CD4-positive, CD25-positive, alpha-beta regulatory T cell (primary cell): Measurements from ENCODE around the gene LAP3. TPM values are rescaled to one million over a fixed set of nuclear protein-coding genes. Genes with fewer than 3 reads are reported as not detected.
A peak's percentile ranks its signal among the peaks of the same experiment; 100 is the strongest.
"Not testable (repeated sequence)": the region's sequence is repeated elsewhere in the genome, so short reads cannot be mapped to it uniquely, and the experiment has no call there.

ENCODE experiments used
- ATAC-seq, 2 donors: fragments of 150-1000 bp; cut with Tn5 transposase; one replicate each; pipeline ENCODE4 v1.10.0; 2021; ENCODE audit warnings: low read depth in 2 of 2, moderate number of reproducible peaks in 2 of 2, moderate library complexity in 1 of 2
- DNase-seq, 3 donors: peaks; one replicate each; pipeline versions ENCODE4 v3.0.0 to v3.0.0-alpha.2; 2012 to 2022; ENCODE audit warnings: mixed read lengths in 1 of 3
- H3K27ac ChIP-seq: one replicate; pipeline ENCODE4 v1.7.0; 2013; ENCODE audit warnings: mild to moderate bottlenecking, low read length; ENCODE audit not compliant: insufficient read depth, poor library complexity, severe bottlenecking
- H3K27me3 ChIP-seq: one replicate; pipeline ENCODE4 v1.7.0; 2013; ENCODE audit warnings: low read length; ENCODE audit not compliant: control insufficient read depth, insufficient read depth
- H3K36me3 ChIP-seq: one replicate; pipeline ENCODE4 v1.7.0; 2013; ENCODE audit warnings: mild to moderate bottlenecking, low read length, moderate library complexity; ENCODE audit not compliant: control insufficient read depth, insufficient read depth
- H3K4me1 ChIP-seq: 2 replicates; pipeline ENCODE4 v1.7.0; 2013; ENCODE audit warnings: mild to moderate bottlenecking, low read length; ENCODE audit not compliant: insufficient read depth, control insufficient read depth, poor library complexity, severe bottlenecking
- H3K4me3 ChIP-seq: one replicate; pipeline ENCODE4 v1.7.0; 2013; ENCODE audit warnings: low read depth, mild to moderate bottlenecking, low read length, moderate library complexity
- H3K9me3 ChIP-seq, 2 experiments: 1 replicate in 1 of 2; 2 replicates in 1 of 2; pipeline ENCODE4 v1.7.0; 2013; ENCODE audit warnings: low read length in 2 of 2, mild to moderate bottlenecking in 1 of 2, moderate library complexity in 1 of 2; ENCODE audit not compliant: control insufficient read depth in 2 of 2
- H3K27ac Mint-ChIP-seq, 3 donors: one replicate each; pipeline ENCODE4 v1.8.0; 2020 to 2022; ENCODE audit warnings: mild to moderate bottlenecking in 3 of 3, mixed read lengths in 3 of 3, moderate library complexity in 2 of 3
- H3K27me3 Mint-ChIP-seq: one replicate; pipeline ENCODE4 v1.8.0; 2022; ENCODE audit warnings: mild to moderate bottlenecking, mixed read lengths
- H3K36me3 Mint-ChIP-seq: one replicate; pipeline ENCODE4 v1.8.0; 2020; ENCODE audit warnings: mixed read lengths
- H3K4me1 Mint-ChIP-seq, 4 donors: one replicate each; pipeline ENCODE4 v1.8.0; 2020 to 2022; ENCODE audit warnings: mixed read lengths in 4 of 4, mild to moderate bottlenecking in 1 of 4
- H3K4me3 Mint-ChIP-seq, 4 donors: one replicate each; pipeline ENCODE4 v1.8.0; 2020 to 2022; ENCODE audit warnings: mild to moderate bottlenecking in 4 of 4, mixed read lengths in 4 of 4, moderate library complexity in 3 of 4
- H3K9me3 Mint-ChIP-seq, 7 donors: one replicate each; pipeline ENCODE4 v1.8.0; 2020 to 2022; ENCODE audit warnings: mixed read lengths in 7 of 7, mild to moderate bottlenecking in 3 of 7, moderate library complexity in 2 of 7
- polyA plus RNA-seq, 4 donors: library from polyadenylated mRNA; unstranded; fragments of 300-500 nt; fragmentation: Illumina TruSeq; gene quantifications; one replicate each; pipeline ENCODE4 v1.2.3, GENCODE V29; 2021
- total RNA-seq: library from RNA; stranded (reverse); gene quantifications from one replicate; pipeline ENCODE4 v1.2.3, GENCODE V29; 2022

LAP3 gene
- total RNA-seq = 65.4 TPM
- polyA plus RNA-seq = 10 to 100 TPM; 50.9 to 68.5 (median 62.8) TPM

DNA sequence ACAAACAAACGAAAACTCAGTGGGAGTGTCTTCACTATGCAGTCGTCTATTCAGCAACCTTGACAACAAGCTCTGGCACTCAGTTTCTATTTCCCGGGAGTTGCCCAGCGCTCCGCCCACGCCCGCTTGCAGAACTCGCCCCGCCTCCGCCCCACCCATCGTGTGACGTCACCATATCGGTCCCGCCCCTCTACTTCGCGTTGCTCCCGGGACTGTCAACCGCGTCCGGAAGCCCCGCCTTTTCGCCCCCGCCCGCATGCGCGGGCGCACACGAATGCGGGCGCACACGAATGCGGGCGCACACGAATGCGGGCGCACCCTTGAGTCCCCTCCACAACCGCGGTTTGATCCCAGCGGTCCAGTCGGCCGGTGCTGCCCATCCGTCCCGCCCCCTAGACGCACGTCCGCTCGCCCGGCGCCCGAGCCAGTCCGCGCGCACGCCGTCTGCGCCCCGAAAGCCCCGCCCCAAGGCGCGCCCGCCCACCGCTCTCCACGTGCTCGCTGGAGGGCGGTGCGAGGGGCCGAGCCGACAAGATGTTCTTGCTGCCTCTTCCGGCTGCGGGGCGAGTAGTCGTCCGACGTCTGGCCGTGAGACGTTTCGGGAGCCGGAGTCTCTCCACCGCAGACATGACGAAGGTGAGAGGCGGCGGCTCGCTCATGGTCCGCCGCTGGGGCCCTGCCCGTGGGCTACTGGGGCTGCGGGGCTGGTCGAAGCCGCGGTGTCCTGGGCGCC is at the start of gene LAP3:
Gene LAP3 (plus strand): TSS at position 267 of the 733 bp plus-strand sequence. CDS start 268 bp downstream, at position 535.
- Histone ChIP-seq H3K36me3 (peaks cover 7% of the 10 kb centered on the region), H3K4me3 (peak within 1 kb of the TSS; percentile 94), H3K4me1 (peaks cover 23% of the 10 kb centered on the region), H3K27ac (peak within 1 kb of the TSS; percentile 97), H3K9me3 (no peaks in the 10 kb centered on the region), H3K27me3 (no peaks in the 10 kb centered on the region)
- Mint-ChIP-seq H3K27ac (peak within 1 kb of the TSS; percentile 96 to 100 (median 98)), H3K4me3 (peak within 1 kb of the TSS; percentile 91 to 99 (median 94)), H3K4me1 (peaks cover 5 to 30% (median 23%) of the 10 kb centered on the region in 4 donors), H3K9me3 (no peaks in the 10 kb centered on the region), H3K27me3 (peaks cover 6% of the 10 kb centered on the region), H3K36me3 (peaks cover 12% of the 10 kb centered on the region)
- DNase-seq (peak; percentile 97 to 98 (median 98)), ATAC-seq (peak; percentile 88 to 89)

DNA sequence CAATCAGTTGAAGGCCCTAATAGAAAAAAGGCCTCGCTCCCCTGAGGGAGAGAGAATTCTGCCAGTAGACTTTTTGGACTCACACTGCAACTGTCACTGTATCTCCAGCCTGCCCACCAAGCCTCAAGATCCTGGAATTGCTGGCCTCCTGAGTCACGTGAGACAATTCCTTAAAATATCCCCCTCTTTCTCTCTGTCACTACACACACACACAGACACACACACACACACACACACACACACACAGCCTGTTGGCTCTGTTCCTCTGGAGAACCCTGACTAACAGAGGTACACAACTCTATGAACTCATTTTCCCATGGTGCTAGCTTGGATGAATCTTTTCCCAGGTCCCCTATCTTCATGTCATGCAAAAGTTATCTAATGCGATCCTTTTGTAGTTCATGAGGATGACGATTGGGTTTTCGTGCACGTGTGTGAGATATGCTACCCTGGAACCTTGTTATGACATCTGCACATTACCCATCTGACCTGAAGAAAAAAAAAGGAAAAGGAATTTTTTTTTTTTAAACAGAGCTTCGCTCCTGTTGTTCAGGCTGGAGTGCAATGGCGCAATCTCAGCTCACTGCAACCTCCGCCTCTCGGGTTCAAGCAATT is 48.3 kb upstream of the LAP3 start:
- no peak overlapping the region for H3K27ac Mint-ChIP-seq

DNA sequence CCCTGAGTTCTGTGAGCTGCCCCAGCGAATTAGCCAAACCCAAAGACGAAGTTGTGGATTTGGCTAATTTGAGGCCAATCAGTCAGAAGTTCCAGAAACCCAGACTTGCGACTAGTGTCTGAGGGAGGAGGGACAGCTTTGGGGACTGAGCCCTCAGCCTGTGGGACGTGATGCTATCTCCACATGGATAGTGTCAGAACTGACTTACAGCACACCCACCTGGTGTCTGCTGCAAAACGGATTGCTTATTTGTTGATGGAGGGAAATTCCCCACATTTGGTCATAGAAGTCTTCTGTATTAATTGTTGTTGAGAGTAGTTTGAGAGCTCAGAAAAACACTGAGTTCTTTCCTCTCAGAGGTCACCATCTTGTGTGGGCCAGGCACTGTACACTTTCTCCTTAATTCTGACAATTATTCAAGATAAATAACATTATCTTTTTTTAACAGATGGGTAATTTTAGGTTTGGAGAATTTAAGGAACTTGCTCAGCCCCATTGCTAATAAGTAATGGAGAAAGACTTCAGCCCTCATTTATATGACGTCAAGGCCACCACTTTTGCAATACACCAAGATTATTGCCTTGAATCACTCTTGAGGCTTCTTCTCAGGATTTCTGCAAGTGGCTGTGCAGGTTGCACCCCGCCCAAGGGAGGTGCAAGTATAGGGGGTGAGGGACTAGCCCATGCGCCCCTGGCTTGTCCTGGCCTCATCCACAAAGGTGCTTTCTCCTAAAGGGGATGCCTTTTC is 45.3 kb upstream of the LAP3 start:
- no peak overlapping the region for H3K4me3 Mint-ChIP-seq

More for the DNA sequence above, 48.3 kb upstream of the LAP3 start:
- H3K9me3 ChIP-seq = no peaks in the 10 kb centered on the region
- no peak overlapping the region for H3K27ac ChIP-seq
- no peak for DNase-seq
- Mint-ChIP-seq H3K36me3 (no peaks in the 10 kb centered on the region), H3K4me3 (no peak overlapping the region), H3K9me3 (no peaks in the 10 kb centered on the region), H3K4me1 (no peaks in the 10 kb centered on the region), H3K27me3 (peaks cover 29% of the 10 kb centered on the region)
- no peaks in the 10 kb centered on the region for H3K4me1 ChIP-seq
- H3K36me3 ChIP-seq = no peaks in the 10 kb centered on the region
- H3K27me3 ChIP-seq = peaks cover 5% of the 10 kb centered on the region
- ATAC-seq = no peak
- H3K4me3 ChIP-seq = no peak overlapping the region

DNA sequence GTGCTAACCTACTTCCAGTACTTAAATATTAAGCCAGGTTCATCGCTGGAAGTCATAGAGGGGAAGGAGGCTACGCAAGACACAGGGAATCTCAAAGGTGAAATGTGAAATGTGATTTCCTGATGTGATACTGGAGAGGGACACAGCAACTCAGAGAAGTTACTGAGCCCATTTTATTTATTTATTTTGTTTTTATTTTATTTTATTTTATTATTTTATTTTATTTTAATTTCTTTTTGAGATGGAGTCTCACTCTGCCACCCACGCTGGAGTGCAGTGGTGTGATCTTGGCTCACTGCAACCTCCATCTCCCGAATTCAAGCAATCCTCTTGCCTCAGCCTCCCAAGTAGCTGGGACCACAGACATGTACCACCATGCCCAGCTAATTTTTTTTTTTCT is 42.3 kb upstream of the LAP3 start:
- H3K9me3 Mint-ChIP-seq = no peaks in the 10 kb centered on the region
- DNase-seq (no peak), ATAC-seq (no peak)
- H3K4me1 ChIP-seq = no peaks in the 10 kb centered on the region
- no peaks in the 10 kb centered on the region for H3K36me3 ChIP-seq
- H3K4me1 Mint-ChIP-seq = peaks cover 0 to 4% (median 2%) of the 10 kb centered on the region in 4 donors
- no peak overlapping the region for H3K4me3 Mint-ChIP-seq
- peaks cover 3% of the 10 kb centered on the region for H3K27me3 ChIP-seq
- no peak overlapping the region for H3K27ac Mint-ChIP-seq
- peaks cover 25% of the 10 kb centered on the region for H3K27me3 Mint-ChIP-seq
- no peaks in the 10 kb centered on the region for H3K36me3 Mint-ChIP-seq
- no peak overlapping the region for H3K27ac ChIP-seq
- H3K4me3 ChIP-seq = no peak overlapping the region
- no peaks in the 10 kb centered on the region for H3K9me3 ChIP-seq

More for the DNA sequence above, 45.3 kb upstream of the LAP3 start:
- H3K9me3 Mint-ChIP-seq = no peaks in the 10 kb centered on the region
- H3K27ac Mint-ChIP-seq = no peak overlapping the region
- DNase-seq (no peak), ATAC-seq (no peak)
- Histone ChIP-seq H3K27ac (no peak overlapping the region), H3K4me3 (no peak overlapping the region), H3K27me3 (peaks cover 5% of the 10 kb centered on the region), H3K9me3 (no peaks in the 10 kb centered on the region), H3K4me1 (no peaks in the 10 kb centered on the region), H3K36me3 (no peaks in the 10 kb centered on the region)
- H3K4me1 Mint-ChIP-seq = peaks cover 0 to 4% (median 2%) of the 10 kb centered on the region in 4 donors
- H3K36me3 Mint-ChIP-seq = no peaks in the 10 kb centered on the region
- peaks cover 24% of the 10 kb centered on the region for H3K27me3 Mint-ChIP-seq

DNA sequence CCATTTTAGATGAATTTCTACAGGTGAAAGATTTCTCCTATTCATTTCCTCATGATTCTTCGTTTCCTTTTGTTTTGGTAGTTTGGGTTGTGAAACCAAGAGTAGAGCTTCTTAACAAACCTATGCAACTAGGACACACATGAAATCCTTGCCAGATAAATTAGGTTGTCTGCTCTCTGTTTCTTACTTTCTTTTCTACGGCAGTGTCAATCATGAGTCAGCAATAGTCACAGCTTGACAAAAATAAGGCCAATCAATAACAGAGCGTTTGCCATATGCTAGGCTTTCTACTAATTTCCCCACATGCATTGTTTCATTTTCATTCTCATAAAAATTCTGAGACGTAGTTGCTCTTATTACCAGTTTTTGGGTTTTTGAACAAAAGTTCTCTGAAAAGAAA is 41.8 kb upstream of the LAP3 start:
- Mint-ChIP-seq H3K36me3 (no peaks in the 10 kb centered on the region), H3K27ac (no peak overlapping the region), H3K27me3 (peaks cover 29% of the 10 kb centered on the region), H3K4me1 (peaks cover 0 to 4% (median 2%) of the 10 kb centered on the region in 4 donors), H3K4me3 (no peak overlapping the region), H3K9me3 (no peaks in the 10 kb centered on the region)
- H3K27me3 ChIP-seq = peaks cover 3% of the 10 kb centered on the region
- no peaks in the 10 kb centered on the region for H3K4me1 ChIP-seq
- DNase-seq (peak in 1 of 3 donors; percentile 29), ATAC-seq (no peak)
- no peaks in the 10 kb centered on the region for H3K9me3 ChIP-seq
- H3K36me3 ChIP-seq = no peaks in the 10 kb centered on the region
- H3K27ac ChIP-seq = no peak overlapping the region
- no peak overlapping the region for H3K4me3 ChIP-seq

DNA sequence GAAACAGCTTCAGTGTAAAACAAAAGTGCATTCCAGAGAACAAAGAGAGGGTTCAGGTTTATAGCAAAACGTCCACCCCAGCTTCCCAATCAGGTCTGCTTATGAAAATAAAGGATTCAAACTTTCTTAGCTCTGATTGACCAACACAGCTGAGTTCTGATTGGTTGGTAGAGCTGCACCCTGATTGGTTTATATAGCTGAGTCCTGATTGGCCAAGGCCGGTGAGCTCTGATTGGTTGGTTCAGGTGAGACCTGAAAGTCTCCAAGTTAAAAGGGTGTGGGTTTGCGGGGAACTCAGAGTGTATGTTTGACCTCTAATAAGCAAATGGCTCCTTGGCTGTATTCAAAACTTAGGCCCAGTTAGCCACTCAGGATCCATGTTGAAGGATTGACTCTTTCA is 41.1 kb upstream of the LAP3 start:
- no peaks in the 10 kb centered on the region for H3K36me3 Mint-ChIP-seq
- Histone ChIP-seq H3K27ac (no peak overlapping the region), H3K36me3 (no peaks in the 10 kb centered on the region), H3K4me1 (no peaks in the 10 kb centered on the region), H3K4me3 (no peak overlapping the region), H3K9me3 (no peaks in the 10 kb centered on the region), H3K27me3 (peaks cover 3% of the 10 kb centered on the region)
- no peak overlapping the region for H3K27ac Mint-ChIP-seq
- ATAC-seq = no peak
- DNase-seq = peak in 1 of 3 donors; percentile 9
- peaks cover 33% of the 10 kb centered on the region for H3K27me3 Mint-ChIP-seq
- H3K4me1 Mint-ChIP-seq = peaks cover 0 to 4% (median 2%) of the 10 kb centered on the region in 4 donors
- H3K4me3 Mint-ChIP-seq = no peak overlapping the region
- H3K9me3 Mint-ChIP-seq = no peaks in the 10 kb centered on the region

DNA sequence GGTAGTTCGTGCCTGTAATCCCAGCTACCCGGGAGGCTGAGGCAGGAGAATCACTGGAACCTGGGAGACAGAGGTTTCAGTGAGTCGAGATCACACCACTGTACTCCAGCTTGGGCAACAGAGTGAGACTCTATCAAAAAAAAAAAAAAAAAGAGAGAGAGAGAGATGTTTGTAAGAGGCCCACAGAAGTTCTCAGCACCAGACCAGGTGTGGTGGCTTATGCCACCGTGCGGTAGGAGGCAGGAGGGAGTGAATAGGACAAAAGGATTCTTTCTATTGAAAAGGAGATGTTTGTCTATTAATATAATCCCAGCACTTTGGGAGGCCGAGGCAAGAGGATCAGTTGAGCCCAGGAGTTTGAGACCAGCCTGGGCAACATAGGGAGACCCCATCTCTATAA is 39.9 kb upstream of the LAP3 start:
- not testable (repeated sequence) for H3K36me3 Mint-ChIP-seq, H3K4me1 Mint-ChIP-seq, H3K36me3 ChIP-seq, H3K9me3 ChIP-seq, H3K27me3 ChIP-seq, H3K4me3 Mint-ChIP-seq, DNase-seq, H3K4me1 ChIP-seq, H3K27ac ChIP-seq, H3K4me3 ChIP-seq, ATAC-seq, H3K27ac Mint-ChIP-seq, H3K9me3 Mint-ChIP-seq
- peaks cover 28% of the 10 kb centered on the region for H3K27me3 Mint-ChIP-seq
